RPMI8226 (cell line): ENCODE measurements around the gene WIPF3.

Experiments used
- DNase-seq: peaks from one replicate; pipeline ENCODE4 v3.0.0-alpha.2; 2015

WIPF3 gene, protein sequence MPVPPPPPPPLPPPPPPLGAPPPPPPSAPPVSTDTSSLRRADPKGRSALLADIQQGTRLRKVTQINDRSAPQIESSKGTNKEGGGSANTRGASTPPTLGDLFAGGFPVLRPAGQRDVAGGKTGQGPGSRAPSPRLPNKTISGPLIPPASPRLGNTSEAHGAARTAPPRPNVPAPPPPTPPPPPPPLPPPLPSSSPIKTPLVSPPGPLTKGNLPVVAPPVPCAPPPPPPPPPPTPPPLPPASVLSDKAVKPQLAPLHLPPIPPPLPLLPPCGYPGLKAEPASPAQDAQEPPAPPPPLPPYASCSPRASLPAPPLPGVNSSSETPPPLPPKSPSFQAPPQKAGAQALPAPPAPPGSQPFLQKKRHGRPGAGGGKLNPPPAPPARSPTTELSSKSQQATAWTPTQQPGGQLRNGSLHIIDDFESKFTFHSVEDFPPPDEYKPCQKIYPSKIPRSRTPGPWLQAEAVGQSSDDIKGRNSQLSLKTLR

DNA sequence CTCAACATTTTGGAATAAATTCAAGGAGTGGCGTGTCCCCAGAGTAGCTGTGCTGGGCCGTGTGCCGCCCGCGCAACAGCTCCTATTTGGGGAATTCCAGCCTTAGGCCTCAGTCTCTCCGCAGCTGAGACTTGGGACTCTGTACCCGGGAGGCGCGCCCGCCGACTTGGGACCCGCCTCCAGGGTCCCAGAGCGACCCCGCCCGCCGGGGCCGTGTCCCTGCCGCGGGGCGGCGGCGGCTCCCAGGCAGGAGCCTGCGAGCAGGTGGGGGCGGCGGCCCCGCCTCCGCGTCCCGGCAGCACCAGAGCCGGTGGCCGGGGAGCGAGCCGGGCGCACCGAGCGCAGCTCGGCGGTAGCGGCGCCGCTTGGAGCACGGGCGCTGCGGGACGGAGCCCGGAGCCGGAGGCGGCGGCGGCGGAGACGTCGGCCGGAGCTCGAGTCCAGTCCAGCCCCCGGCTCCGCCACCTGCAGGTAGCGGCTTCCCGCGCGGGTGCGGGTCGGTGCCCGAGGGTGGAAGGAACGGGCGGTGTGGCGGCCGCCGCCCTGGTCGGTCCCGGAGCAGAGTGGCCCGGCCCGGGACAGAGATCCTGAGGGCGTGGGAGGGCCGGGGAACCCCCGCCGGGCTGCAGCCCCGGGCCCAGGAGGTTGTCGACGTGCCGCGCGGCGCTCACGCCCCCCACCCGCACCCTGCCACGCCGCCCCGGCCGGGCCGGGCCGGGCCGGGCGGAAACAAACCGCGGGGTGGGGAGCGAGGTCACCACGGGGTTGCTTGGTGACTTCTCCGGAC, at the start of gene WIPF3:
Gene WIPF3 (plus strand): TSS at position 301 of the 787 bp plus-strand sequence. CDS start 28,217 bp downstream, outside the sequence.
- peak; percentile 59 for DNase-seq

GRCh38 chr7:29763266-29763665, 43.0 kb upstream of the WIPF3 start:
- no peak for DNase-seq

DNA sequence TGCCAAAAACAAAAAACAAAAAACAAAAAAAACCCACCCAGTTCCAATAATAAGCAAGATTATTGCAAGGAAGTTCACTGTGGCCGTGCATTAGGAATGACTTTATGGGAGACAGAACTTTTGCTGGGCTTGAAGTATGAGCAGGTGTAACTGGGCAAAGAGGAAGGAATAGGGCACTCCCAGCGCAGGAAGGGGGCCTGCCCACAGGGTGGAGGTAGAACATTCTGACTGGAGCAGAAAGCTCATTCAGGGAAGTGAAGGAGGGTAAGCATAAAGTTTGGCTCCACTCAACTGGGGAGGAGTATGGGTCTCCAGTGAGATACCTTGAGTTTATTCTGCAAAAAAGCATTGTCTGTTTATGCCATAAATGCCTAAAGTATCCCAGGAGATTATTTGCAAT, 42.1 kb upstream of the WIPF3 start:
- peak; percentile 51 for DNase-seq

DNA sequence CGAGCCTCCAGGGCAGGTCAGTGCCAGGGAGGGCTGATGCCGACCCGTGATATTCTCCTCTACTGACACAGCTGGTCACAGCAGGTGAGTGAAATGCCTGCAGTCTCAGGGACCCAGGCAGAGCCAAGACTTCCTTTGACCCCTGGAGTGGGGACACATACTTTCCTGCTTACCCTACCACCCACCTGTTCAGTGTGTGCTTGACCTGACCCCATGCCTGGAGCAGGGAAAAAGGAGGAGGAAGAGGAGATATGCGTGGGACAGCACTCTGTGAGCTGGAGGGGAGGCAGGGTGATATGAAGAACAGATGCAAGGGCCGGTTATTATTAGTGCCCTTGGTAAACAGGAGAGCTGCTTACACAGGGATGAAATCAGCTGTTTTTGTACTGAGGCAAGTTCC, 40.8 kb upstream of the WIPF3 start:
- DNase-seq: no peak

GRCh38 chr7:29770371-29770770, 35.9 kb upstream of the WIPF3 start:
- no peak for DNase-seq

DNA sequence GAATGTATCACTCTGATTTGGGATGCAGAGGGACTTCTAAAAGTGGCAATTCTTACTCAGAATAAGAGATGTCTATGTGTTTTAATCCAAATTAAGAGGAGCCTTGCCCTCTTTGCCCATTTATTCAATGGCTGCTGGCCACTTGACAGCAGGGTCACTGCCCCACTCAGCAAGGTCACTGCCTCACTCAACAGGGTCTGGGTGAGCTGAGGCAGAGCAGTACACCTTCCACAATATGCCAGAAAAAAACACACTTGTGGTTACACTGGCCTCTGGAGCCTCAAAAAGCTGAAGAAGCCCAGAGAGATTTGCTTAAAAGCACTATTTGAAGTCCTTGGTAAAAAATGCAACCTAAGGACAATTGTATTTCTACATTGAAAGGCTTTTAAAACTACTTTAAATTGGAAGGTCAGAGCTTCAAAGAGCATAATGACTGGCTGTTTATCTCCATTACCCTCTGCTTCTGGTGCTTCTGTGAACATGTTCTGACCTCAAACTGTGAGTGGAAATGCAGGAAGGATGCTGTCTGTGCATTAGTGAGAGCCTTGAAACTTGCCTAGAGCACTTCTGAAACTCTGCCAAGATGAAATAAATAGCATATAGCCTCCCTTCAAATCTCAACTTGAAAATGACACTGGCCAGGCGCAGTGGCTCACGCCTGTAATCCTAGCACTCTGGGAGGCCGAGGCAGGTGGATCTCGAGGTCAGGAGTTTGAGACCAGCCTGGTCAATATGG, 35.1 kb upstream of the WIPF3 start:
- peak; percentile 90 for DNase-seq

DNA sequence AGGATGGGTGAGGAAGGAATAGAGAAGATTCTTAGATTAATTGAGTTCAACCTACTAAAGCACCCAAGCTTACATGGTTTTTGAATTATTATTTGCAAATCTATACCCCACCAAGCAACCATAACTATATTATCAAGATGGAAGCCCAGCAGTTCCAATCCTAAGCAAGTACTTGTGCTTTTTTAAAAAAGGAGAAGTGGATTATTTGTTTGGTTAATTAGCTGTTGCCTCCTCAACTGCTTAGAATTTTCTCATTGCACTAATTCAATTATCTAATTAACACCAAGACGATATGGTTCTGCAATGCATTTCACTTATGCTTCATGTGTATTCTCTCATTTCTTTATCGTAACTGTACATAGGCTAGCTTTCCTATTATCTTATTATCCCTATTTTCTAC, 27.3 kb upstream of the WIPF3 start:
- no peak for DNase-seq

GRCh38 chr7:29780346-29780745, 26.0 kb upstream of the WIPF3 start:
- no peak for DNase-seq

- DNase-seq: no peak
Measured at GRCh38 chr7:29783671-29784070, 22.6 kb upstream of the WIPF3 start.

- no peak for DNase-seq
Measured at GRCh38 chr7:29793507-29793906, 12.8 kb upstream of the WIPF3 start.

DNA sequence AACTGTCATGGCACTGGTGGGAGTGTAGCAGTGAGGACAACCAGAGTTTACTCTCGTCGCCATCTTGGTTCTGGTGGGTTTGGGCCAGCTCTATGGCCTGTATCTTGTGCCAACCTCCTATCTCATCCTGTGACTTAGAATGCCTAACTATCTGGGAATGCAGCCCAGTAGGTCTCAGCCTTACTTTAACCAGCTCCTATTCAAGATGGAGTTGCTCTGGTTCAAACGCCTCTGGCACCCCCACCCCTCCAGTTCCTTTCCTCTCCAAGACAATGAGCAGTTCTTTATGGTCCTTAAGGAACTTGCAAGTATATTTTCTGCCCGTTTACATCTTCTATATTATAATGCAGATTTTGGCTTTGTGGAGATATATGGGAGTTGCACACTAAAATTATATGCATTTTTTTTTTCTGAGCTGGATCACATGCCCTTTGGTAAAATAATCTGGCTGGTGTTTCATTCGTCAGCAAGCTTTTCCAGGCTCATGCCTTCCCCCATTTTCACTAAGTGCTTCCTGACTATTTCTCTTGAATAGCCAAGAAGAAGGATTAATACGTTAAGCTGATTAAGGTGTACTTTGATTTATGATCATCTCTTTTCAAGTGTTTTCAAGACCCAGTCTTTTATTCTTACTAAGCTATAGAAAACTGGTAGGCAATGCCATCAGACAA, 11.2 kb upstream of the WIPF3 start:
- no peak for DNase-seq

DNA sequence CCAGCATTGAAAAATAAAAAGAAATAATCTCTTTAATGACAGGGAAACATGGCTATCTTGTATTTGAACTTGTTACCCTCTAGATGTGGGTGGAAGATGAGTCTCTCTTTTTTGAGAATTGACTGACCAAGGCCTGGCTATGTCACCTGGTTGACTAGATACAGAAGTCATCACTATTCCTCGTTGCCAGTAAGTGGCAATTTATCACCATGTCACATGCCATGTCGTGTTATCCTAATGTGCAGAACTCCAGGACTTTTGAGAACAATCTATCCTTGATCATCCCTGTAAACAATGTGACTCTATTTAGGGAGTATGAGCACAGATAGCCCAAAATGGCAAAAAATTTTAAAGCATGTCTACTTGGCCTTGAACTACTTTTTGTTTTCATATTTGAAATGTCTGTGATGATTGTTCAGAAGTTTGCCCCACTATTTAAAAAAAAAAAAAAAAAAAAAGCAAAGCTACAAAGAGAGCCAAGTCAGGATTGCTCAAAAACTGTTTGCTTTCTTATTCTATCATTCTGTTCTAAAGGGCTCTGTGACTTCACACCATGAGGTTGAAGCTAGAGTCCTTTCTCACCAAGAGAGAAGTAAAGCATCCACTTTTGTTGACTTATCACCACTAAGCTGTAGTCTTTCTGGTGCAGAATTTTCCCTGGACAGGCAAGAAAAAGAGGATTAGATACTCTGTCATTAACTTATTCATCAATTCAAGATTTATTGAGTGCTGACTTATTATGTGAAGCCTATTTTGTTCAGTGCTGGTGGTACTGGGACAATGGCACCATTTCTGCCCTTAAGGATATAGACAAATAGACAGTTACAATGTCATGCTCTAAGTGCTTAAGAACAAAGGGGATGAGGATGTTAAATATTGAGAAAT, 10.4 kb upstream of the WIPF3 start:
- no peak for DNase-seq

GRCh38 chr7:29797112-29797944, 9.0 kb upstream of the WIPF3 start:
- no peak for DNase-seq

DNA sequence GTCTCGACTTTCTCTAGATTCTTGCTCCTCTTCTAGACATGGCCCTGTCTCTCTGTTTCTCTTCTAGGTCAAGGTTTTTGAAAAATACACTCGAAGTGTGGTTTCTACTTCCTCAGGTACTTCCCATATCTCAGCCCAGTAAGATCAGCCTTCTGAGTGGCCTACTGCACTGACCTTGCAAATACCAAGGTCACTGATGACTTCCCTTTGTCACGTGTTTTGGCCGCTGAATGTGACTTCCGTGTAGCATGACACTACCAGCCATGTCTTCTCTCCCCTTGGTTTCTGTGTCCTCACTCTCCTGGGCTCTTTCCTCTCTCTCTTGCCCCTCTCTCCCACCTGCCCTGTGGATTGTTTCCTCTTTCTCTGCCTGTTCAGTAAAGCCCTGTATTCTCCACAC, 7.9 kb upstream of the WIPF3 start:
- DNase-seq: peak; percentile 26

DNA sequence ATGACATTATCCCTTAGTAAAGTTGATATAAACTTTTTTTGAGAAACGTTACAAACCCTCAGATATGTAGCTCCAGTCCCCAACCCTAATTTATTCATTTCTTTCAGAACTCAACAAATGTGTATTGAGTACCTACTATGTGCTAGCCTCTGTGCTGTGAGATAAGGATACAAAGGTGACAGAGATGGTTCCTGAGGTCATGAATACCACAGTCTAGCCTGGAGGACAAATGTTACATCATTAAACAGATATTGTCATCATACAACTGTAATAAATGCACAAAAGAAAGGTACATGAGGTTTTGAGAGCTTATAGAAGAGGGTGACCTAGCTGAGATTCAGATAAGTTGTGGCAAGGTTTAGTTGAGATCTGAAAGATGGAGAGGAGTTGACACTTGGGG, 4.4 kb upstream of the WIPF3 start:
- DNase-seq: no peak

- DNase-seq: no peak
Measured at GRCh38 chr7:29805031-29805430, 1.3 kb upstream of the WIPF3 start.

DNA sequence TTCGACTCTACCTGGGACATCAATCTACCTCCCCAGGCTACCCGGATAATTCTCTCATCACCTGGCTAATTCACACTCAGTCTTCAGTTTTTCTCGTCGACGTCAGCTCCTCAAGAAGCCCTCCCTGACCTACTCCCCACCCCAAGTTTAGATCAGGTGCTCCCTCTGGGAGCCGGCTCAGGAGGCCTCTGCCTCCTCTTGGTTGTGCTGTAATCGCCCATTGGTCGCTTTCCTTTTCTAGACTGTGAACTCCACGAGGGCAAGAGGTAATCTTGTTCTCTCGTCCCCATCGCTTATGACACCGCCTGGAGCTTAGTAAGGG, 461 bp upstream of the WIPF3 start:
- DNase-seq: no peak

GRCh38 chr7:29806995-29807841, 910 bp downstream of the WIPF3 start:
- DNase-seq: peak; percentile 17

- no peak for DNase-seq
Measured at GRCh38 chr7:29808075-29808801, 1.9 kb downstream of the WIPF3 start.
